Lower leg skin (tissue), 4 donors: Measurements from ENCODE around the gene THAP4. TPM values are rescaled to one million over a fixed set of nuclear protein-coding genes. Genes with fewer than 3 reads are reported as not detected.

ENCODE experiments used
- DNase-seq, 2 donors: peaks; one replicate each; pipeline ENCODE4 v3.0.0-alpha.2; 2019; ENCODE audit warnings: low spot score in 2 of 2
- H3K4me3 ChIP-seq: fragments of 200-600 bp; sonication (generic); 2 replicates; pipeline ENCODE4 v1.5.1; 2017; ENCODE audit warnings: mild to moderate bottlenecking, low read depth; ENCODE audit not compliant: poor library complexity, severe bottlenecking
- POLR2A ChIP-seq, 2 donors: fragments of 450-650 bp; IDR thresholded peaks; one replicate each; pipeline ENCODE4 v1.6.1; 2016 to 2017; ENCODE audit warnings: antibody characterized with exemption in 2 of 2, mild to moderate bottlenecking in 1 of 2, moderate library complexity in 1 of 2
- WGBS, 2 donors: methylation state at CpG; one replicate each; pipeline ENCODE4 v1.1.5; 2018; 5-methylcytosine and 5-hydroxymethylcytosine counted together
- intact Hi-C: fragments of 100-400 bp; cut with DNase I; formaldehyde crosslinking; loops from one replicate; pipeline ENCODE4 v1.15.0; 2023; ENCODE audit warnings: low total_unique reads
- total RNA-seq, 4 donors: library from RNA; depleted of rRNA; stranded (reverse); fragments of >200 nt; gene quantifications; one replicate each; pipeline ENCODE4 v1.1.0, GENCODE V29; 2016
- TF ChIP-seq, protein P1 (sequence below), 3 donors: fragments of 450-650 bp; IDR thresholded peaks; one replicate each; pipeline ENCODE4 v1.5.1; 2016; ENCODE audit warnings: antibody characterized with exemption in 3 of 3, mild to moderate bottlenecking in 3 of 3, moderate library complexity in 2 of 3

THAP4 gene
- total RNA-seq, 4 donors from 2014 or later = 52.4 to 60.7 (median 58.3) TPM

DNA sequence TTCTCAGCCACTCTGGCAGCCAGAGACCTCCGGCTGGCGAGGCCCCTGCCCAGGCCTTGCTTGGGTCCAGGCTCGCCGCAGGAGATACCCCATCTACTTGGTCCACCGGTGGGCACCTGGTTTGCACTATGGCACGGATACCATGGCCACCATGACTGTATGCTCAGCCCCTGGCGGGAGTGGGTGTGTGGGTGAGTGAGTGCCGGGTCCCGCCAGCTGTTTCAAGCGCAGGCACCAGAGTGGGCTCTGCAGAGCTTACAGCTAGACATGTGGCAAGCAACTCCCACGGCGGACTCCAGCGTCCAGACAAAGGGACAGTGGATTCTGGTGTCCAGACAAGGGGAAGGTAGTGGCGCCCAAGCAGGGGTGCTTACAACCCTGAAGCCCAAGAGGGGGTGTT is 2.0 kb upstream of the THAP4 start:
- 95 to 96% methylated on average over 7 to 14 of the region's 14 CpGs for WGBS, 2 donors
- TF ChIP-seq, protein P1, sequence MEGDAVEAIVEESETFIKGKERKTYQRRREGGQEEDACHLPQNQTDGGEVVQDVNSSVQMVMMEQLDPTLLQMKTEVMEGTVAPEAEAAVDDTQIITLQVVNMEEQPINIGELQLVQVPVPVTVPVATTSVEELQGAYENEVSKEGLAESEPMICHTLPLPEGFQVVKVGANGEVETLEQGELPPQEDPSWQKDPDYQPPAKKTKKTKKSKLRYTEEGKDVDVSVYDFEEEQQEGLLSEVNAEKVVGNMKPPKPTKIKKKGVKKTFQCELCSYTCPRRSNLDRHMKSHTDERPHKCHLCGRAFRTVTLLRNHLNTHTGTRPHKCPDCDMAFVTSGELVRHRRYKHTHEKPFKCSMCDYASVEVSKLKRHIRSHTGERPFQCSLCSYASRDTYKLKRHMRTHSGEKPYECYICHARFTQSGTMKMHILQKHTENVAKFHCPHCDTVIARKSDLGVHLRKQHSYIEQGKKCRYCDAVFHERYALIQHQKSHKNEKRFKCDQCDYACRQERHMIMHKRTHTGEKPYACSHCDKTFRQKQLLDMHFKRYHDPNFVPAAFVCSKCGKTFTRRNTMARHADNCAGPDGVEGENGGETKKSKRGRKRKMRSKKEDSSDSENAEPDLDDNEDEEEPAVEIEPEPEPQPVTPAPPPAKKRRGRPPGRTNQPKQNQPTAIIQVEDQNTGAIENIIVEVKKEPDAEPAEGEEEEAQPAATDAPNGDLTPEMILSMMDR (IDR thresholded peaks at IDR 0.05) = no peak
- H3K4me3 ChIP-seq = no peak overlapping the region
- no peak for DNase-seq
- intact Hi-C loops = no loop called here

DNA sequence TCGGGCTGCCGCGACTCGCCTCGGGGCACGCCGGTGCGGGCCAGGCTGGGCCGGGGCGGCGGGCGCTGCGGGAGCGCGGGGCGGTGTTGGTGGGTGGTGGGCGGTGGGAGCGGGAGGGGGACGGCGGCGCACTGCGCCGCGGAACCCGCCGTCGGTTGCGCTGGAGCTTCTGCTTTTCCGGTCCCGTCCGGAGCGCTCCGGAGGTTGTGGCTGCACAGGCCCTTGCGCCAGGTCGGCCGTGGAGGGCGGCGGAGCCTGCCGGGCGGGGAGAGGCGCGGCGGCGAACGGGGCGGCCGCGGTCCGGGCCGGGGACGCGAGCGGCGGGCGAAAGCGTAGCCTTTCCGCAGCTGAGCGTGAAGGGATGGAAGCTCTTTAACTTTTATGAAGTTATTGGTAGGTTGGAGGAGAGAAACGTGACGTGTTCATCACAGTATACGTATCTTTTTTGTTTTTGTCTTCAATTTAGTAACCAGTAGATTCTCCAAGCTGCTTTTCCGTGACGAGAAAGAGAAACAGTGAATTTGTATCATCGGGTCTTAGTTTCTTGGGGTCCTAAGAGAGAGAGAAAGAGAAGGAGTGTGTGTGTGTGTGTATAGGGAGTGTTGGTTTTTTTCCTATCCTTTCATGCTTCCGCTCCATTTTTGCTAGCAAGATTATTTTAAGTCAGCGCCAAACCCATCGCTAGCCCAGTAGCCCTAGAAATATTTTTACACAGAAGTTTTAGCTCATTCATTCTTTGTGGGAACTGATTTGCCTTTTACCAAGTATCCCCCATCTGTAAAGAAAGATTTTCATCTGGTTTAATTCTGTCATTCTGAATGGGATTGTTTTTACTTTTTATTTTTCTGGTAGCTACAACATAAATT is 1.1 kb upstream of the THAP4 start:
- no peak for DNase-seq
- WGBS, 2 donors = 1% methylated on average over 58 to 59 of the region's 67 CpGs
- H3K4me3 ChIP-seq = peak overlapping the region; percentile 77
- no peak for TF ChIP-seq POLR2A (IDR thresholded peaks at IDR 0.05)
- TF ChIP-seq, protein P1 (IDR thresholded peaks at IDR 0.05) = no peak
- intact Hi-C loops = no loop called here

DNA sequence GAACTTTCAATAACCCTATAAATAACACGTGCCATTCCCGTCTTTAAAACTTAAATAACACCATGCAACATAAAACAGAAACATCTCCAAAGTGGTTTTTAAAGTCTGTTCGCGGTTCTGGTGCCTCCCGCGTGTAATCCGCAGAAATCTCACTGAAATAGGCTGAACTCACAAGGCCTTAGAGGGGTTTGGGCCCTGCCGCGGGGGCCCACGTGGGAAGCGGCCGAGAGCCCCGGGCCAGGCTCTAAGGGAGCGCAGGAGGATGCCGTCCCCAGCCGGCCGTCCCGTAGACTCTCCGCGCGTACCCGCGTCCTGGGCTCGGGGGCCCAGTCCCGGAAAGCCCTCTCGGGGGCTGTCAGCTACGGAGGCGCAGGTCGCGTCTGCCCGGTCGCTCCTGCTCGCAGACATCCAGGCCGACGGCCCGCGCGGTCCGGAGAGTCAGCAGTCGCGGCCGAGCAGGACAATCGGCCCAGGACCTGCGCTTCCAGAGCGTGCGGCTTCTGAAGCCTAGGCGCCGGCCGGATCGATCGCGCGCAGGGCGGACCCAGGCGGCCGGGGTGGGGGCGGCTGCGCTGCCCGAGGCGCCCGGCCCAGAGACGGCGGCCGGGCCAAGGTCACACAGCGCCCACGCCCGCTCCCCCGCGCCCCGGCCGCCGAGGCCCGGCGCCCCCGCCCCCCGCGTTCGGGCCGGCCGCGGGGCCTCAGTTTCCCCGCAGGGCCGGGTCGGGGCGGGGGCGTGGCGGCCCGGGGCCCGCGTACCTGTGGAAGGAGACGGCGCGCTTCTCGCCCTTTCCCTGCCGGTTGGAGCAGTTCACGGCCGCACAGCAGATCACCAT is 558 bp downstream of the THAP4 start:
- peak overlapping the region; percentile 51 for H3K4me3 ChIP-seq
- TF ChIP-seq, protein P1 (IDR thresholded peaks at IDR 0.05) = no peak
- TF ChIP-seq POLR2A (IDR thresholded peaks at IDR 0.05) = no peak
- peak in 1 of 2 donors; percentile 87 for DNase-seq
- intact Hi-C loops = no loop called here
- 1% methylated on average over 15 to 37 of the region's 97 CpGs for WGBS, 2 donors

DNA sequence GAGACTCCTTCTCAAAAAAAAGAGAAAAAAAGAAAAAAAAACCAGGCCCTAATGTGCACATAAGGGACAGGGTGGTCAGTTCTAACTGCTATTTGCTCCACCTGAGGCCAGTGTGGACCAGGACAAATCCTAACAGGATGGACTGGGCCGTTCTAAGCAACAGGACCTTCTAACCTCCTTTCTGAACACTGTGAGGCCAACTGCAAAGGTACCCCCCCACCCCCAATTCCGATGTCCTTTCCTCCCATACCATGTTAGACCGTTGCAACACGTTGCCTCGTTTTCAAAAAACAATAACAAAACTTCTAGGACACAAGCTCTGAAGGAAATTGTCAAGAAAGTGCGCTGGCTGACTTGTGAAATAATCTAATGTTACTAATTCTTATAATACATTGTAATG is 1.2 kb downstream of the THAP4 start:
- H3K4me3 ChIP-seq = no peak overlapping the region
- 23 to 31% methylated on average over 6 of the region's 6 CpGs for WGBS, 2 donors
- intact Hi-C loops = no loop called here
- DNase-seq = no peak
- no peak for TF ChIP-seq POLR2A (IDR thresholded peaks at IDR 0.05)
- TF ChIP-seq, protein P1 (IDR thresholded peaks at IDR 0.05) = no peak

DNA sequence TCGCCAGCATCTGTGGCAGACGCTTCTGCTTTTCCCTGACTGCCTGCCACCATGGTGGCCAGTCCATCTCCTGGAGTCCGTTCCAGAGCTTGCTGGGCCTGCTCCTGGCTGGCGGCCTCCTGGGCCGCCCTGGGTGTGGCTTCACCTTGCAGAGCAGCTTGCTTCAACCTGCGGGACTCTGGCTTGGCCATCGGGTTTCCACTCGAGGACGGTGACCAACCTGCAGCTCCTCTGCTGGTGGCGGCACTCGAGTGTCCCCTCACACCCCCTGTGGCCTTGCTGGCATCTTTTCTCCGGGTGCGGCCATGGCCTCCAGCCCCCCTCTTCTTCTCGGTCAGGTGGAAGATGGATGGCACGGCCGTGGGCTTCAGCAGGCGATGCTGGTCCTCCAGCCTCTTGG is 3.4 kb downstream of the THAP4 start:
- no peak for DNase-seq
- intact Hi-C loops = no loop called here
- TF ChIP-seq, protein P1 (IDR thresholded peaks at IDR 0.05) = no peak
- TF ChIP-seq POLR2A (IDR thresholded peaks at IDR 0.05) = no peak
- no peak overlapping the region for H3K4me3 ChIP-seq
- 81 to 90% methylated on average over 11 to 17 of the region's 17 CpGs for WGBS, 2 donors
